Measurements from ENCODE around the gene EZR.

Gene EZR

GRCh38 chr6:158761746-158762145 lies 57.4 kb downstream of the EZR start:
- DNase-seq (ENCODE audit: low read depth in 3 of 3) = no peak

DNA sequence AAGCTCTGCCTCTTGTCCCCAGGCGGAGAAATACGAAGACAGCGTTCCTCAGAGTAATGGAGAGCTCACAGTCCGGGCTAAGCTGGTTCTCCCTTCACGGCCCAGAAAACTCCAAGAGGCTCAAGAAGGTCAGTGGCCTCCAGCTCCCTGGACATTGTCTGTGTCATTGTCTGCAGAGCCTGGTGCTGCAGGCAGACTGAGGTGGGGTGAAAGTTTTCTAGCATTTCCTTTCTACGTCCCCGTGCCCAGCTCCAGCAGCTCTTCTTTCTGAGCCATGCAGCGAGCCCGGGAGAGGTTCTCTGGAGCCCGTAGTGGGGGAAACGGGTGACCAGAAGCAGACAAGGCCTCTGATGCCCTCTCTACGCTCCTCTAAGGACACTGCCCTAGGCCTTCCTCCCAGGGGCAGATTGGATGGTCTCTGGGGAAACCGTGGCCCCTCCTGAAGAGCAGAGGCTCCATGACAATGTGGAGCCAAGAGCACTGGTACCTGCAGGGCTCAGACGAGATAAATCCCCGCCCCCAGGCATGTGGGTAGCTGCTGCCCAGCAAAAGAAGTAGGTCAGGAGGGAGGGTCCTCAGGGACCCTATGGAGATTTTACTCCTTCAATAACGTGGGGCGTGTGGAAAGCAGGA lies 58.4 kb downstream of the EZR start:
- DNase-seq (ENCODE audit: low read depth in 3 of 3) = no peak

GRCh38 chr6:158759966-158760617 lies 59.1 kb downstream of the EZR start:
- DNase-seq (ENCODE audit: low read depth in 3 of 3) = no peak

DNA sequence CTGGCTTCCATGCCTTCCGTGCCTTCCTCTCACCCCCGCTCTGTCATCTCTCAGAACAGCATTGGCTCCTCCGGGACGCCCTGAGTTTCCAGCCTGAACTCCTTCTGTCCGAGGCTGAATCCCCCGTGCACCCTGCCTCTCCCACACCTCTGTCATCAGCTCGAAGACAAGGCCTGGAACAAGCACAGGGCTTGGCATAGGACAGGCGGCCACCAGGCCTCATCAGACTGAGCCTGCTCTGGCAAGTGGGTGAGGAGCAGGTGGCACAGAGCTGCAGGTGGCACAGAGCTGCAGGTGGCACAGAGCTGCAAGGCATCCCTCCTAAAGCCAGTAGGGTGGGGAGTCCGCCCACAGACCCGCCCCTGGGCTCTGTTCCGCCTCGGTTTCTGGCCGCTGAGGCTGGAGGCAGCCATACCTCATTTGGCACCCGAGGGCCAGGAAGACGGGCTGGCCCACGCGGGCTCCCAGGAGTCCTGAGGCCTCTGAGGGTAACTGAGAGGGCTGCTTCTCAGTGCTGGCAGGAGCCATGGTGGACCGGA lies 60.2 kb downstream of the EZR start:
- no peak for DNase-seq (ENCODE audit: low read depth in 3 of 3)

GRCh38 chr6:158758451-158758860 lies 60.7 kb downstream of the EZR start:
- no peak for DNase-seq (ENCODE audit: low read depth in 3 of 3)

DNA sequence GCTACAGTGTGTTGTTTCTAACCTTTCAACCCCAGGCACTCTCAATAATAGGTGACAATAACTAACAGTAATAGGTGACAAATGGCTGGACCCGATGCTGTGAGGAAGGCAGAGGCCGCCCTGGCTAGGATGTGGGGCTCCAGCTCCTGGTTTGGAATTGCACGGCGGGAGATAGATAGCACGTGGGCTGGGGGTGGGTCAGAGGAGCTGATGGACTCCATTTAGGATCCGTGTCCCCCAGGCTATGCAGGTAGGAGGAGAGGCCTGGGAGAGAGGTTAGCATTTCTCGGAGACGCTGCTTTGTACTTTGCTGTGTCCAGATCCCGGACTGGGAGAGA lies 61.4 kb downstream of the EZR start:
- no peak for DNase-seq (ENCODE audit: low read depth in 3 of 3)

- no peak for DNase-seq (ENCODE audit: low read depth in 3 of 3)
Observed at GRCh38 chr6:158756977-158757752, 62.0 kb downstream of the EZR start.

- no peak for DNase-seq (ENCODE audit: low read depth in 3 of 3)
Observed at GRCh38 chr6:158756126-158756525, 63.0 kb downstream of the EZR start.

- DNase-seq (ENCODE audit: low read depth in 3 of 3) = no peak
Observed at GRCh38 chr6:158755636-158756035, 63.5 kb downstream of the EZR start.

- DNase-seq (ENCODE audit: low read depth in 3 of 3) = no peak
Observed at GRCh38 chr6:158754738-158755137, 64.4 kb downstream of the EZR start.

GRCh38 chr6:158753811-158754210 lies 65.4 kb downstream of the EZR start:
- no peak for DNase-seq (ENCODE audit: low read depth in 3 of 3)

- DNase-seq (ENCODE audit: low read depth in 3 of 3) = no peak
Observed at GRCh38 chr6:158752613-158753012, 66.6 kb downstream of the EZR start.

DNA sequence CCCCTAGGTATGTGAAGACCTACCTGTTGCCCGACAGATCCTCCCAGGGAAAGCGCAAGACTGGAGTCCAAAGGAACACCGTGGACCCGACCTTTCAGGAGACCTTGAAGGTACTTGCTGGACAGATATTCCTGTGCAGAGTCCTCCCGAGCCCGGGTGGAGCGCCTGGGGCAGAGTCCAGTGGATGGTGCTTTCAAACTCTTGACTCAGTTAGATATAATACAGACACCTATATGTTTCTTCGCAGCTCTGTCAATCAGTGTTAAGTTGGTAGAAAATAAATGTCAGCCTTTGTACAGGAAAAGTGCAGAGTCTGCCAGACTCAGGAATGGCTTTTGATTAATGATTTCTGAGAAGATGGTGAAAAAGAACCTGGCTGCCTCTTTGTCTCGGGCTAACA lies 67.2 kb downstream of the EZR start:
- no peak for DNase-seq (ENCODE audit: low read depth in 3 of 3)

DNA sequence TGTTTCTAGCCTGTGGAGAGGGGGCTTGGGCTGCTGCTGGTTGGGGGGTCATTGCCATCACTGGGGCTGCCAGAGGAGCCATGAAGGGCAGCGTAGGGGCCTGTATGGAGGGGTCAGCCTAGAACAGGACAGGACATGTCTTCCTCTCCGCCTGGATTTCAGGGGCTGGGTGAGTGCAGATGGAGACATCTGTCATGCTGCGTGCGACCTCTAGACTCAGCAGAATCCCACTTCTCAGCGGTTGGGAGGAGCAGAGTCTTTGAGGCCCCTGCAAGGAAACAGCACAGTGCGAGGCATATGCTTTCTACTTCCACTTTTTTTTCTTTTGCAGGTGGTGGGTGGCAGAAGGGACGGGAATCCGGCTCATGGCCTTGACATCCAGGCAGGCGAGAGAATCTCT lies 67.9 kb downstream of the EZR start:
- no peak for DNase-seq (ENCODE audit: low read depth in 3 of 3)

DNA sequence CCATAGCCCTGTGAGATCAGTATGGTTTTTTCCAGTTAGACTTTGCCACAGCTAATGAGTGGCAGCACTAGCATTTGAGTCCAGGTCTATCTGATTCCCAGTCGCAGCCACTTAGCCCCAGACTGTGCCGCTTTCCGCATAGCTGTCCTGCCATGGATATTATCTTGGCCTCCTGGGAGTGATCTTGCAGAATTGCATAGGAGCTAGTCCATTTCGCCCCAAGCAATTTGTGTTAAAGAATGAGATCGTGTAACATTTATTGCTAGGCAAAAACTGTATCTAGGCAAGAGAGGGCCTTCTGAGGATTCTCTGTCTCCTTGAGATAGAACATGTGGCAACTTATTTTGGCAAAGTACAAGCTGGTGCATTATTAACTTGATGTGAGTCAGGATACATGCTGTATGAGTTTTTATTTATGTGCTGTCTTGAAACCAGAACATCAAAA lies 74.2 kb downstream of the EZR start:
- DNase-seq (ENCODE audit: low read depth in 3 of 3) = no peak

DNA sequence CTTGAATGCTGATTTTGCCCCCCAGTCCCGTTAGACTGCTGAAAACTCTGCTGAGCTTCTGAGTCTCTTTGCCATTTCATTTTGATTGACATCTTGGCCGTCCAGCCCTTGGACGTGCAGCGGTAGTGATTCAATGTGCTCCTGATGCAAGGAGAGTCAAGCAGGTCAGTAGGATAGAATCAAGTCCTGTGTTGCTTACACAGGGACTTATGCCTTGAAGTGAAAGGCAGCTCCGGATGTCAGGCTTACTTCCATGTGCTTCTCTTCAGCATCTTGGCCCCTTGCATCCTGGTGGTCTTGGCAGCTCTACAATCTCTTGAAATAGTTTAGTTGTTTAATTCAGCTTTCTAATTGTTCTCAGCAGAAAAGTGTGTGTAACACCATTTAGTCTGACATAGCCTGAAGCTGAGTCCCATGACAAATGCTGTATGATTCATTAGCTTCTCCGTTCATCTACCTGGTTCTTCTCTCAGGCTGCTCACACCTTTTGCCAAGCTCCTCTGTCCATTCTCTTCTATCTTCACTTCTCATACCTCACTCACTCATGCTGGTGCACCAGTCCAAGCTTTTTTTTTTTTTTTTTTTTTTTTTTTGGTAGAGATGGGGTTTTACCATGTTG lies 76.0 kb downstream of the EZR start:
- DNase-seq (ENCODE audit: low read depth in 3 of 3) = no peak

DNA sequence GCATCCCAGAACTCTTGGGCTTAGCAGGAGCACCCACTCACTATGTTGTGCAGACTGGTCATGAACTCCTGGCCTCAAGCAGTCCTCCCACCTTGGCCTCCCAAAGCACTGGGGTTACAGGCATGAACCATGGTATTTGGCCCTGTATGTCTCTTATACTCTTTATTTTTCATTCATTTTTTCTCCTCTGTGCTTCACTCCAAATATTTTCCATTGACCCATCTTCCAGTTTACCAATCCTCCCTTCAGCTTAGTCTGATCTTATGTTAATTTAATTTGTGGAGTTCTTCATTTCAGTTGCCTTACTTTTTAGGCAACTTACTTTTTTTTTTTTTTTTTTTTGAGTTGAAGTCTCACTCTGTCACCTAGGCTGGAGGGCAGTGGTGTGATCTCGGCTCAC lies 79.5 kb downstream of the EZR start:
- DNase-seq (ENCODE audit: low read depth in 3 of 3) = no peak

DNA sequence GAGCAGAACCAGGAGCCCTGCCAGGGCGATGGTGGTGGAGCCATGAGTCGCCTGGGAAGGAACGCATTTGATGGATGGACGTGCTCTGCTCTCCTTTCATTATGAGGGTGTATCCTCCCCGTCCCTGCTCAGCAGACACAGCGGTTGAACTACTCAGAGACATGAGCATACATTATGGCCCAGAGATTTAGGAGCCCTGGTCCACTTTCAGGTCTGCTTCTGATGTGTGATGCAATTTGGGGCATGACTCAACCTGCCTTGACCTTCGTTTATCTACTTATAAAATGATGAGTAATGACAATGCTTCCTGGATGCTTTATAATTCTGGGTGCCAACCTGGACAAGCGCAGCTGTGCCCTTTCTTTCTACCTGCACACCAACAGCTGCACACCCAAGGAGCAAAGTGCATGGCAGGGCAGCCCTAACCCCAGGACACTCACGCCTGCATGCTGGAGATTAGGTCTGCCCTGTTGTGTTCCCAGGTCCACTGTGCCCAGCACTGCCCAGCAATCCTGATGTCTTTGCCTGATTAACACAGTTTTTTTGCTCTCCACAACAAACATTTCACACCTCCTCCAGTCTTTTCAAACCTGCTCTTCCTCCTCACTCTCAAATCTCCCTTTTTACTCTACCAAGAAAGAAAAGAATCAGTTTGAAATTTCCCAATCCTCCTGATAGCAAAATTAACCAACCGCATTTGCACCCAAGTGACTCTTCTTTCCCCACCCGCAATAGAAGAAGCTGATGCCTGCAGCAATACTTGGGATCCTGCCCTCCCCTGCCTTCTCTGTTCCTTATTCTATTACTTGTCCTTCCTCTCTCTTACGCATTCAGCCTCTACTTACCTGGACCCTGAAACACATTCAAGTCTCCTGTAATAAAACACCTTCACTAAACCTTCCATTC lies 81.2 kb downstream of the EZR start:
- no peak for DNase-seq (ENCODE audit: low read depth in 3 of 3)

- no peak for DNase-seq (ENCODE audit: low read depth in 3 of 3)
Observed at GRCh38 chr6:158737082-158737709, 82.0 kb downstream of the EZR start.

DNA sequence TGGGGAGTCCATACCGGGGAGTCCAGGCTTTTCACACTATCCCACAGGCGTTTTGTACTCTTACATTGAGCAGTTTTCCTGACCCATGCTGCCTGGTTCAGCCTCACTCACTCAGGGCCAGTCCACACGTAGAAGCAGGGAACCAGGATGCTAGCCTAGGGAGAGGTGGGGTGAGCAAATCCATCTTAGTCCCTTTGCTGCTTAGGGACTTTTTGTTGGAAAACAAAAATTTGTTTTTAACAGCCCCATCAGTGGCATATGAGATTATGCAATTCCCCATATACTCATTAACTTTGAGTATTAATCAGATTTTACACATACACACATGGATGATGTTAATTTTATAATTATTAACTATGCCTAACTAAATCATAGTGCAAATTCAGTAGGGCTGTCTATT lies 84.2 kb downstream of the EZR start:
- no peak for DNase-seq (ENCODE audit: low read depth in 3 of 3)

DNA sequence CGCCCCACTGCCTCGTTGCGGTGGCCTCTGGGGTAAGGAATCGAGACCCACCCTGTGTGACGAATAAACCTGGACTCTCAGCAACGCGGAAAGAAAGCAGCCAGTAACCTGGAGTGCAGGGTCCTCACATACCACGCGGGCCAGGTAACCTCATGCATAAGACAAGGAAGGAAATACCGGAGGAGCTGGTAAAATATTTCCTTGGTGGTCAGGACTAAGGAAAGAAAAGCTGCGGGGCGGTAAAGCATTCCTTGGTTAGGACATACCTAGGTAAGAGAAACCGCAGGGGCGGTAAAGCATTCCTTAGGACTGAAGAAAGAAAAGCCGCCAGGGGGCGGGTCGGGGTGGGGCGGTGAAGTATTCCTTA lies 88.6 kb downstream of the EZR start:
- DNase-seq (ENCODE audit: low read depth in 3 of 3) = no peak

Measured in stimulated activated CD4-positive, alpha-beta T cell treated with anti-CD3 and anti-CD28 coated beads, TNF-alpha, amount 100 ng/mL, for 4 hours (primary cell).